Measurements from ENCODE around the gene CGREF1.

The CGREF1 gene

DNA sequence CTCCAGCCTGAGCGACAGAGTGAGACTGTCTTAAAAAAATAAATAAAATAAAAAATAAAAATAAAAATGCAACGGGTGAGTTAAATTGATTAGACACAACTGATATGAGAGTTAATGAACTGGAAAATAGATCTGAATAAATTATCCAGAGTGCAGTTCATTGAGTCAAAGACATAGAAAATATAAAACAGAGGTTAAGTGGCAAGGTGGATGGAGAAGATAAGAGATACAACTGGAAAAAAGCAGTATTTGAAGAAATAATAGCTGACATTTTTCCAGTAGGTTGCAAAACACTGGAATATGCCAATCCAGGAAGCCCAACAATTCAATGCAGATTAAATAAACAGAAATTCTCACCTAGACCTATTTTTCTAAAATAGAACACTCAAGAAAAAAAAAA is 10.7 kb downstream of the CGREF1 start:
- DNase-seq (ENCODE audit: low read depth): no peak
- TF ChIP-seq, protein P1, sequence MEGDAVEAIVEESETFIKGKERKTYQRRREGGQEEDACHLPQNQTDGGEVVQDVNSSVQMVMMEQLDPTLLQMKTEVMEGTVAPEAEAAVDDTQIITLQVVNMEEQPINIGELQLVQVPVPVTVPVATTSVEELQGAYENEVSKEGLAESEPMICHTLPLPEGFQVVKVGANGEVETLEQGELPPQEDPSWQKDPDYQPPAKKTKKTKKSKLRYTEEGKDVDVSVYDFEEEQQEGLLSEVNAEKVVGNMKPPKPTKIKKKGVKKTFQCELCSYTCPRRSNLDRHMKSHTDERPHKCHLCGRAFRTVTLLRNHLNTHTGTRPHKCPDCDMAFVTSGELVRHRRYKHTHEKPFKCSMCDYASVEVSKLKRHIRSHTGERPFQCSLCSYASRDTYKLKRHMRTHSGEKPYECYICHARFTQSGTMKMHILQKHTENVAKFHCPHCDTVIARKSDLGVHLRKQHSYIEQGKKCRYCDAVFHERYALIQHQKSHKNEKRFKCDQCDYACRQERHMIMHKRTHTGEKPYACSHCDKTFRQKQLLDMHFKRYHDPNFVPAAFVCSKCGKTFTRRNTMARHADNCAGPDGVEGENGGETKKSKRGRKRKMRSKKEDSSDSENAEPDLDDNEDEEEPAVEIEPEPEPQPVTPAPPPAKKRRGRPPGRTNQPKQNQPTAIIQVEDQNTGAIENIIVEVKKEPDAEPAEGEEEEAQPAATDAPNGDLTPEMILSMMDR (conservative IDR thresholded peaks at IDR 0.05; ENCODE audit: low read length): no peak
- no peak overlapping the region for H3K4me3 ChIP-seq (ENCODE audit: low read length)

DNA sequence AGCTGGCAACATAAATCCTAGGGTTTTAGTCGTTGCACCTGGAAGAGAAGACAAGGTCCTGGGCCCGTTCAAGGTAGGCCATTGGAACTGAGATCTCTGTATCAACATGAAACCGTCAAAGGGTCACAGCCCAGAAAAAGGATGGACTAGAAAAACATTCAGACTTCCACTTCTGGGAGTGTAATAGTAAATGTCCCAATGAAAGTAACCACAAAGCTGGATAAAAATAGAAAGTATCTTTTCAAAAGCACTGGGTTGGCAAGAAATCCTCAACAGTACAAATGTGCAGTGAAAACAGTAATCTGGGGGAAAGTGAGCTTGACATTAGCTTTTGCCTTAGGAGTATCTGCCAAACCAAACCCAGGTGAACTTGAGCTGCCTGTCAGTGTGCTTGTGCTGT is 12.9 kb downstream of the CGREF1 start:
- TF ChIP-seq, protein P1 (conservative IDR thresholded peaks at IDR 0.05; ENCODE audit: low read length): no peak
- no peak overlapping the region for H3K4me3 ChIP-seq (ENCODE audit: low read length)
- DNase-seq (ENCODE audit: low read depth): no peak

DNA sequence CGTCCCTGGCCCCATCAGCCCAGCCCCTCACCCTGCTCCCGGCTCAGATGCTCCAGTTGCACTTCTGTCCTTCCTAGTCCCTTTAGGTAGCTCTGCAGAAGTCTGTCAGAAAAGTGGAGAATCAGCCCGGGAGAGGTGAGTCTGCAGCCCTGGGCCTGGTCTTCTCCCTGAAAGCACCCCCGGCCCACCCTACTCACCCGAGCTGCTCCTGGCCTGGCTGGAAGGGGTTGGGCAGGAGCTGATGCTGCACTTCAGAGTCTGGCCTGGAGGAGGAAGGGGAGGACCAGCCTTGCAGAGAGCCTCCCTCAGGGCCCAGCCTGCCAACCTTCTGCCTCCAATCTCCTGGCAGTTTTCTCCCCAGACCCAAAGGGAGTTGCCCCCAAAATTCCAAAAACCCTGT is 16.6 kb downstream of the CGREF1 start:
- H3K4me3 ChIP-seq (ENCODE audit: low read length): no peak overlapping the region
- TF ChIP-seq, protein P1 (conservative IDR thresholded peaks at IDR 0.05; ENCODE audit: low read length): no peak
- no peak for DNase-seq (ENCODE audit: low read depth)

DNA sequence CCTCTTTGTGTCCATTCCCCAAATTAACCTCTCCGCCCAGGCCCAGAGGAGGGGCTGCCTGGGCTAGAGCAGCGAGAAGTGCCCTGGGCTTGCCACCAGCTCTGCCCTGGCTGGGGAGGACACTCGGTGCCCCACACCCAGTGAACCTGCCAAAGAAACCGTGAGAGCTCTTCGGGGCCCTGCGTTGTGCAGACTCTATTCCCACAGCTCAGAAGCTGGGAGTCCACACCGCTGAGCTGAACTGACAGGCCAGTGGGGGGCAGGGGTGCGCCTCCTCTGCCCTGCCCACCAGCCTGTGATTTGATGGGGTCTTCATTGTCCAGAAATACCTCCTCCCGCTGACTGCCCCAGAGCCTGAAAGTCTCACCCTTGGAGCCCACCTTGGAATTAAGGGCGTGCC is 18.9 kb downstream of the CGREF1 start:
- H3K4me3 ChIP-seq (ENCODE audit: low read length): no peak overlapping the region
- no peak for DNase-seq (ENCODE audit: low read depth)

DNA sequence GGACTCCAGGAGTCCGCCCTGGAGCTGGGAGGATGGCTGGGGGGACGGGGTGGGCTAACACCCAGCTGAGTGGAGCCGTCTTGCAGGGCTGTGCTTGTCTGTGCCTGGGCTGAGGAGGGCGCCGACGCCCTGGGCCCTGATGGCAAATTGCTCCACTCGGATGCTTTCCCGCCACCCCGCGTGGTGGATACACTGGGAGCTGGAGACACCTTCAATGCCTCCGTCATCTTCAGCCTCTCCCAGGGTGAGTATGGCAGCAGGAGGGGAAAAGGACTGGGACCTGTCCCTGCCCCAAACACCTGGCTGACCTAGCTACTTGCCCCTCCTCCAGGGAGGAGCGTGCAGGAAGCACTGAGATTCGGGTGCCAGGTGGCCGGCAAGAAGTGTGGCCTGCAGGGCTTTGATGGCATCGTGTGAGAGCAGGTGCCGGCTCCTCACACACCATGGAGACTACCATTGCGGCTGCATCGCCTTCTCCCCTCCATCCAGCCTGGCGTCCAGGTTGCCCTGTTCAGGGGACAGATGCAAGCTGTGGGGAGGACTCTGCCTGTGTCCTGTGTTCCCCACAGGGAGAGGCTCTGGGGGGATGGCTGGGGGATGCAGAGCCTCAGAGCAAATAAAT is 19.5 kb downstream of the CGREF1 start:
- H3K4me3 ChIP-seq (ENCODE audit: low read length): no peak overlapping the region
- no peak for DNase-seq (ENCODE audit: low read depth)
- TF ChIP-seq, protein P1 (conservative IDR thresholded peaks at IDR 0.05; ENCODE audit: low read length): no peak

More for the DNA sequence above, 18.9 kb downstream of the CGREF1 start:
- TF ChIP-seq, protein P1 (conservative IDR thresholded peaks at IDR 0.05; ENCODE audit: low read length): no peak

DNA sequence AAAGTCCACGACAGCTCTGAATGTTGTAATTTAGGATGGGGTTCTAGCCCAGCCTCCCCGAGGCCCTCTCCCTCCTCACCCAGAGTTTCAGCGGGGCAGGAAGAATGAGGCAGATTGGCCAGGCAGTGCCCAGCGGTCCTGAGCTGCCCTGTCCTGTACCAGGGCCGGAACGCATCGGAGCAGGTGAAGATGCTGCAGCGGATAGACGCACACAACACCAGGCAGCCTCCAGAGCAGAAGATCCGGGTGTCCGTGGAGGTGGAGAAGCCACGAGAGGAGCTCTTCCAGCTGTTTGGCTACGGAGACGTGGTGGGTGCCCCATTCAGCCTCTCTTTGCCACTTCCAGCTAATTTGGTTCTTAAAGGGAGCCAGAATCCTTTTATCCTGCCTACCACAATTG is 21.6 kb downstream of the CGREF1 start:
- H3K4me3 ChIP-seq (ENCODE audit: low read length): no peak overlapping the region
- DNase-seq (ENCODE audit: low read depth): no peak
- TF ChIP-seq, protein P1 (conservative IDR thresholded peaks at IDR 0.05; ENCODE audit: low read length): no peak

DNA sequence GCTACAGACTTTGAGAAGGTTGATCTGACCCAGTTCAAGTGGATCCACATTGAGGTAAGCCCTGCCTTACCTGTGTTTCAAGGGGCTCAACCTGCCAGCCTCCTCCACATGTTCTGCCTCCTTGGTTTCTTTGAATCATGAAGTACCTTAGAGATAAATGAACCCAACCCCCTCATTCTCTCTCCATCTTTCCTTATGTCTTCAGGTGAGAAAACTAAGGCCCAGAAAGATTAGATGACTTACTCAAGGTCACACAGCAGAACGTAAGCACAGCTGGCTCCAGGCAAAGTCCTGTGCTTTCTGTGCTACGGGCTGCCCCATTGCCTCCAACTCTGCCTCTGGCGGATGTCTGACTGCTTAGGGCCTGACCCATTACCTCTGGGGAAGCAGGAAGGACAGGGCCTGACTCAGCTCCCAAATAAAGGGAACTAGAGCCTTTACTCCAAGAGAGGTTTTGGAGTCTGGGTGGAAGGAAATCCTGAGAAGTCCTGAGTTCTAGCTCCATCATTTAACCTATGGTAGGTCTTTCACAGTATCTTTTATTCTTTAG is 22.1 kb downstream of the CGREF1 start:
- H3K4me3 ChIP-seq (ENCODE audit: low read length): no peak overlapping the region
- TF ChIP-seq, protein P1 (conservative IDR thresholded peaks at IDR 0.05; ENCODE audit: low read length): no peak
- no peak for DNase-seq (ENCODE audit: low read depth)
